ENCODE results near the gene CATSPERZ.

The CATSPERZ gene

DNA sequence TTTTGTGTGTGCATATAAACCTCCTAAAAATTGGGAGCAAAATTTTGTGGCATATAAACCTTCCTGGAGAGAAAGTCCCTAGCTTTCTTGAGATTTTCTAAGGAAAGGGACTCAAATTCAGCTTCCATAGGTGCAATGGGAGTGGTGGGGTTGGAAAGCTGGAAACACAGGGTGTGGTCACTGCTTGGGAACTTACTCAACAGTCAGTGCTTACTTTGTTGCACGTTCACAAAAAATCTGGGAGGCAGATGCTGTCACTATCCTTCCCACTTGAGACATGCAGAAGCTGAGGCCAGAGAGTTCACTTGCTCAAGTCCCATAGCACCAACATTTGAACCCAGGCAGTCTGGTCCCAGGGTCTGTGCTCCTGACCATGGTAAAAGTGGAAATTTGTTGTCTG lies 3.9 kb upstream of the CATSPERZ start:
- TF ChIP-seq, protein P1, sequence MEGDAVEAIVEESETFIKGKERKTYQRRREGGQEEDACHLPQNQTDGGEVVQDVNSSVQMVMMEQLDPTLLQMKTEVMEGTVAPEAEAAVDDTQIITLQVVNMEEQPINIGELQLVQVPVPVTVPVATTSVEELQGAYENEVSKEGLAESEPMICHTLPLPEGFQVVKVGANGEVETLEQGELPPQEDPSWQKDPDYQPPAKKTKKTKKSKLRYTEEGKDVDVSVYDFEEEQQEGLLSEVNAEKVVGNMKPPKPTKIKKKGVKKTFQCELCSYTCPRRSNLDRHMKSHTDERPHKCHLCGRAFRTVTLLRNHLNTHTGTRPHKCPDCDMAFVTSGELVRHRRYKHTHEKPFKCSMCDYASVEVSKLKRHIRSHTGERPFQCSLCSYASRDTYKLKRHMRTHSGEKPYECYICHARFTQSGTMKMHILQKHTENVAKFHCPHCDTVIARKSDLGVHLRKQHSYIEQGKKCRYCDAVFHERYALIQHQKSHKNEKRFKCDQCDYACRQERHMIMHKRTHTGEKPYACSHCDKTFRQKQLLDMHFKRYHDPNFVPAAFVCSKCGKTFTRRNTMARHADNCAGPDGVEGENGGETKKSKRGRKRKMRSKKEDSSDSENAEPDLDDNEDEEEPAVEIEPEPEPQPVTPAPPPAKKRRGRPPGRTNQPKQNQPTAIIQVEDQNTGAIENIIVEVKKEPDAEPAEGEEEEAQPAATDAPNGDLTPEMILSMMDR (IDR thresholded peaks at IDR 0.05) = no peak
- H3K27ac ChIP-seq = no peak overlapping the region

DNA sequence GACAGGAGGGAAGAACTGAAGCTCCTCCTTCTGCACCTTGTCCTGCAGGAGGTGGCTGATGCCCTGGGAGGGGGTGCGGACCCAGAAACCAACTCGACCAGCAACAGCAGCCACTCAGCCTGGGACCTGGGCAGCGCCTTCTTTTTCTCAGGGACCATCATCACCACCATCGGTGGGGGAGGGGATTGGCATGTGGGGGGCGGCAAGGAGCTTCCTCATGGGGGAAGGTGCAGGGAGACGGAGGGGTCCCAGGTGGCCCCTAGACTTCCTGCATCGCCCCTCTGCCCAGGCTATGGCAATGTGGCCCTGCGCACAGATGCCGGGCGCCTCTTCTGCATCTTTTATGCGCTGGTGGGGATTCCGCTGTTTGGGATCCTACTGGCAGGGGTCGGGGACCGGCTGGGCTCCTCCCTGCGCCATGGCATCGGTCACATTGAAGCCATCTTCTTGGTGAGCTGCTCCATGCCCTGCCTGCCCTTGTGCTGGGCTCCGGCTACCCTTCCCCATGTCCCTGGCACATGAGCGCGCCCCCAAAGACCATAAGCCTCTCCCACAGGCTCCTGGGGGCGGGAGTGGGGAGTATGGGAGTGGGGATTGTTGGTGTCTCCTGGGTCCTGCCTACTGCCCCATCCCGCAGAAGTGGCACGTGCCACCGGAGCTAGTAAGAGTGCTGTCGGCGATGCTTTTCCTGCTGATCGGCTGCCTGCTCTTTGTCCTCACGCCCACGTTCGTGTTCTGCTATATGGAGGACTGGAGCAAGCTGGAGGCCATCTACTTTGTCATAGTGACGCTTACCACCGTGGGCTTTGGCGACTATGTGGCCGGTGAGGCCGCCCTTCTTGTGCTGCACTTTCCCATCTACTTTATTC lies 3.1 kb upstream of the CATSPERZ start:
- H3K27ac ChIP-seq = no peak overlapping the region
- no peak for TF ChIP-seq ZFX (IDR thresholded peaks at IDR 0.05; ENCODE audit: borderline replicate concordance)
- TF ChIP-seq, protein P1 (IDR thresholded peaks at IDR 0.05) = no peak

DNA sequence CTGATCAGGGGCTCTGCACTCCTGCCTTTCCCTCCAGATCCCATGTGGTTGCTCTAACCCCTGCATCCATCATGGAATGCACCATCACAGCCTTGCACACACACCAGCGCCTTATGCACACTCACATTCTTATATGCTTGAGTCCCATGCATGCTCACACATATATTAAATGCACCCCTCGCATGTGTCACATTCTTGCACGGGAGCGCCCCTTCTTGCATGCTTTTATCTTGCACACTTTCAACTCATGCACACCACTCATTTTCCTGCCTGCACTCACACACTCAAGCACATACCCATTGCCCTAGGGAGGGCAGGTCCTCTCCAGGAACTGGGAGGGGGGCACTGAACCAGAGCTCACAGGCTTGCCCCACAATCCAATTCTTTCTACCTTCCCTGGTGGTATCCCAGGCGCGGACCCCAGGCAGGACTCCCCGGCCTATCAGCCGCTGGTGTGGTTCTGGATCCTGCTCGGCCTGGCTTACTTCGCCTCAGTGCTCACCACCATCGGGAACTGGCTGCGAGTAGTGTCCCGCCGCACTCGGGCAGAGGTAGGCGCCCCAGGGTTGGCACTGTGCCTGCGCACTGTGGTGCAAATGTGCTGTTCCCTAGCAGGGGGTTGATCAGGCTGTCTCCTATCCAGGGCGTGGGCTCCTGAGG lies 2.3 kb upstream of the CATSPERZ start:
- TF ChIP-seq ZFX (IDR thresholded peaks at IDR 0.05; ENCODE audit: borderline replicate concordance) = no peak
- TF ChIP-seq, protein P1 (IDR thresholded peaks at IDR 0.05) = no peak
- no peak overlapping the region for H3K27ac ChIP-seq

DNA sequence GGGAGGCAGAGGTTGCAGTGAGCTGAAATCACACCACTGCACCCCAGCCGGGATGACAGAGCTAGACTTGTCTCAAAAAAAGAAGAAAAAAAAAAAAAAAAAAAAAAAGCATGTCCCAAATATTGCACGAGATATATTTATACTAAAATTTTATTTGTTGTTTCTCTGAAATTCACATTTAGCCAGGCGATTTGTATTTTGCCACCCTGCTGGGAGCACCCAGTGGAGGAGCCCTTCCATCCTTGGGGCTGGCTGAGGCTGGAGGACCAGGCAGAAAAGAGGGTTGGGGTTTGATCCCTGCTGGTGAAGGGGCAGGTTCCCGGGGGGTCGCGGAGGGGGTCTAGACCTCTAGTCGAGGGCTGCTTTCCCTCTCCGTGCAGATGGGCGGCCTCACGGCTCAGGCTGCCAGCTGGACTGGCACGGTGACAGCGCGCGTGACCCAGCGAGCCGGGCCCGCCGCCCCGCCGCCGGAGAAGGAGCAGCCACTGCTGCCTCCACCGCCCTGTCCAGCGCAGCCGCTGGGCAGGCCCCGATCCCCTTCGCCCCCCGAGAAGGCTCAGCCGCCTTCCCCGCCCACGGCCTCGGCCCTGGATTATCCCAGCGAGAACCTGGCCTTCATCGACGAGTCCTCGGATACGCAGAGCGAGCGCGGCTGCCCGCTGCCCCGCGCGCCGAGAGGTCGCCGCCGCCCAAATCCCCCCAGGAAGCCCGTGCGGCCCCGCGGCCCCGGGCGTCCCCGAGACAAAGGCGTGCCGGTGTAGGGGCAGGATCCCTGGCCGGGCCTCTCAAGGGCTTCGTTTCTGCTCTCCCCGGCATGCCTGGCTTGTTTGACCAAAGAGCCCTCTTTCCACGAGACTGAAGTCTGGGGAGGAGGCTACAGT lies 952 bp upstream of the CATSPERZ start:
- H3K27ac ChIP-seq = no peak overlapping the region
- TF ChIP-seq ZFX (IDR thresholded peaks at IDR 0.05; ENCODE audit: borderline replicate concordance) = no peak
- TF ChIP-seq, protein P1 (IDR thresholded peaks at IDR 0.05) = no peak

DNA sequence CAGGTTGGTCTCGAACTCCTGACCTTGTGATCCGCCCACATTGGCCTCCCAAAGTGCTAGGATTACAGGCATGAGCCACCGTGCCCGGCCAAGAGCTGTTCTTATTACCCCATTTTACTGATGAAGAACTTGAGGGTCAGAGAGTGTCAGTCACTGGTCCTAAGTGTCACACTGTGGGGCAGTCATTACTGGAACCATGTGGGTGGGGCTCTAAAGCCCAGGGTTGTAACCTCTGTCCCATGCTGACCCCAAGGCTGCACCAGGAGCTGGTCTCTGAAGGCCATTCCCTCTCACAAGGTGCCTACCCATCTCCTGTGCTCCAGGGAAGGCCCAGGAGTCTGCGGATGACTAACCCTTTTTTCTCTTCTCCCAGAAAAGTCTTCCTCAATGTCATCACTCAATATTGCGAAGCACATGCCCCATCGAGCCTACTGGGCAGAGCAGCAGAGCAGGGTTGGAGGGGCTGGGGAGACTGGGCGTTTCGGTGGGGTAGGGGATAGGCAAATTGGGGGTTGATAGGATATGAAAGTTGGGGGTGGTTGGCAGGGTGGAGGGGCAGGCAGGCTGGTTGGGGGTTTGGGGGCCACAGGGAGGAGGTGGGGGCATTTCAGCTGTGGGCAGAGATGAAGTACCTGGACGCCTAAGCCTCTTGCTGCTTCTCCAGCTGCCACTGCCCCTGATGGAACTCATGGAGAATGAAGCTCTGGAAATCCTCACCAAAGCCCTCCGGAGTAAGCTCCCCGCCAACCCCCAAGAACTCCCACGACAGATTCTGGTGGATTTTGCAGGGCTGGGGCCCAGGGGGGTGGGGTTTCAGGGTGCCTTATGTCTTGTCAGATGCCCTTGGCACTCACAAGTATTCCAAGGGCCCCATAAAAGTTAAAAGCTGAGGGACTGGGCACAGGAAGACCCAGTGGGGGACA lies 3.2 kb downstream of the CATSPERZ start:
- peak overlapping the region; percentile 99 for H3K27ac ChIP-seq
- TF ChIP-seq, protein P1 (IDR thresholded peaks at IDR 0.05) = no peak
- no peak for TF ChIP-seq ZFX (IDR thresholded peaks at IDR 0.05; ENCODE audit: borderline replicate concordance)

DNA sequence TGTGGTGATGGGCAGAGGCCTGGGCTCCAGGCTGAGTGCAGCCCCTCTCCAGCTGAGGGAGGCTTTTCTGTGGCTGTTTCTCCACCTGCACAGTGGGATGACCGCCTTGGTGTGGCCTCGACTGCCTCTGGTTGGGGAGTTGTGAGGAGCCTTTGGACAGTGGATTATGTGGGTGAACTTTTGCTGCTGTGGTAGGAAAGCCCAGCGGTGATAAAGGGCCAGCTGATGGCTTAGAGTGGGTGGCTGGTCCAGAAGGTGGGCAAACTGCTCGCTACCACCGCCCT lies 3.8 kb downstream of the CATSPERZ start:
- peak overlapping the region; percentile 99 for H3K27ac ChIP-seq
- TF ChIP-seq, protein P1 (IDR thresholded peaks at IDR 0.05) = no peak
- TF ChIP-seq ZFX (IDR thresholded peaks at IDR 0.05; ENCODE audit: borderline replicate concordance) = no peak

All from 22Rv1 (cell line).